Adrenal gland (tissue), 12 donors: ENCODE measurements around the gene SUPT4H1. TPM values are rescaled to one million over a fixed set of nuclear protein-coding genes. Genes with fewer than 3 reads are reported as not detected.

Experiments used
- DNase-seq, 7 donors: peaks; one replicate each; pipeline ENCODE4 v3.0.0-alpha.2; 2019 to 2020
- H3K27ac ChIP-seq, 5 donors: fragments of 200-600 bp; sonication (generic) in 4 of 5; 1 replicate in 3 of 5; 2 replicates in 2 of 5; pipeline versions ENCODE4 v1.5.1 to v1.8.0; 2016 to 2020; ENCODE audit warnings: mild to moderate bottlenecking in 1 of 5
- H3K27me3 ChIP-seq: fragments of 200-600 bp; 2 replicates; pipeline ENCODE4 v1.8.0; 2021
- H3K36me3 ChIP-seq, 2 donors: fragments of 200-600 bp; replicated peaks in 1 of 2; 1 replicate in 1 of 2; 2 replicates in 1 of 2; pipeline versions ENCODE4 v1.5.1 to v1.8.0; 2018 to 2022
- H3K4me1 ChIP-seq, 2 donors: fragments of 200-600 bp; replicated peaks in 1 of 2; 1 replicate in 1 of 2; 2 replicates in 1 of 2; pipeline versions ENCODE4 v1.5.1 to v1.8.0; 2018 to 2021
- H3K4me3 ChIP-seq, 4 donors: fragments of 200-600 bp; sonication (generic) in 3 of 4; one replicate each; pipeline ENCODE4 v1.5.1; 2016 to 2018
- H3K9me3 ChIP-seq, 3 donors: fragments of 200-600 bp; sonication (generic) in 1 of 3; replicated peaks in 1 of 3; 1 replicate in 2 of 3; 2 replicates in 1 of 3; pipeline versions ENCODE4 v1.5.1 to v1.8.0; 2016 to 2021
- CTCF ChIP-seq, 6 experiments: fragments of 450-650 bp in 4 of 6; fragments of 200-600 bp in 2 of 6; sonication (generic) in 1 of 6; IDR thresholded peaks; 1 replicate in 5 of 6; 2 replicates in 1 of 6; pipeline versions ENCODE4 v1.5.1 to v1.8.0; 2016 to 2021; ENCODE audit warnings: antibody characterized with exemption in 6 of 6, mild to moderate bottlenecking in 2 of 6, moderate library complexity in 1 of 6
- POLR2A ChIP-seq, 2 donors: fragments of 450-650 bp; IDR thresholded peaks; one replicate each; pipeline ENCODE4 v1.6.1; 2017; ENCODE audit warnings: antibody characterized with exemption in 2 of 2, mild to moderate bottlenecking in 2 of 2, moderate library complexity in 1 of 2
- WGBS, 4 donors: extraction: QIAGEN DNeasy Blood & Tissue Kit in 2 of 4; methylation state at CpG; one replicate each; pipeline versions ENCODE4 v1.1.5 to v1.1.7; 2013 to 2017; 5-methylcytosine and 5-hydroxymethylcytosine counted together
- intact Hi-C, 2 donors: fragments of 100-400 bp; cut with DNase I; formaldehyde crosslinking; loops; one replicate each; pipeline versions ENCODE4 v1.14.1 to v1.15.0; 2022 to 2023
- polyA plus RNA-seq, 3 donors: library from polyadenylated mRNA; stranded (reverse); fragments of 200-250 nt in 2 of 3; fragments of 350-450 nt in 1 of 3; fragmentation: Illumina TruSeq in 1 of 3; extraction: RNeasy Lipid Tissue Mini Kit (QIAGEN cat#74804) in 1 of 3; gene quantifications; one replicate each; pipeline ENCODE4 v1.2.3, GENCODE V29; 2013 to 2014
- total RNA-seq, 9 donors: library from RNA; depleted of rRNA in 4 of 9; stranded (reverse); fragments of >200 nt in 4 of 9; fragments of 120-200 nt in 1 of 9; fragmentation: NEBNext Ultra II Directional in 1 of 9; extraction: Animal tissue kit (Norgen Biotek cat#: 25700) in 1 of 9; gene quantifications; one replicate each; pipeline versions ENCODE4 v1.1.0 to v1.2.4, GENCODE V29; 2013 to 2023
- donor health status: healthy with polysubstance abuse.
- donor health status: Bipolar disorder and iron deficiency.
- donor health status: DM: yes; HTN: yes; CAD: no.
- donor health status: DM: no; HTN: no; CAD: no.
- donor health status: DM: no; HTN: no; CAD: no.
- donor health status: DM: yes; HTN: yes; CAD: no.

SUPT4H1 gene
- total and polyA plus RNA-seq, 12 donors: 58.6 to 178 (median 90.3) TPM

- peak in 3 of 7 donors; percentile 38 to 53 (median 46) for DNase-seq
- Histone ChIP-seq H3K36me3 (no peaks in the 10 kb centered on the region), H3K4me1 (peaks cover 43 to 45% of the 10 kb centered on the region in 2 donors), H3K27me3 (no peaks in the 10 kb centered on the region), H3K4me3 (no peak overlapping the region), H3K27ac (peak overlapping the region; percentile 52 to 96 (median 82)), H3K9me3 (no peaks in the 10 kb centered on the region)
- intact Hi-C loops: no loop called here
- WGBS, 4 donors: 61 to 85% (median 65%) methylated on average over 4 of the region's 4 CpGs
- TF ChIP-seq CTCF (IDR thresholded peaks at IDR 0.05) (no peak), POLR2A (IDR thresholded peaks at IDR 0.05) (no peak)
Measured at GRCh38 chr17:58335779-58336455, 16.1 kb downstream of the SUPT4H1 start.

GRCh38 chr17:58335061-58335731 lies 16.8 kb downstream of the SUPT4H1 start:
- Histone ChIP-seq H3K4me1 (peaks cover 43 to 45% of the 10 kb centered on the region in 2 donors), H3K36me3 (no peaks in the 10 kb centered on the region), H3K9me3 (no peaks in the 10 kb centered on the region), H3K4me3 (no peak overlapping the region), H3K27ac (peak overlapping the region; percentile 52 to 96 (median 82)), H3K27me3 (no peaks in the 10 kb centered on the region)
- peak in 1 of 2 donors; percentile 5 for TF ChIP-seq POLR2A (IDR thresholded peaks at IDR 0.05)
- TF ChIP-seq CTCF (IDR thresholded peaks at IDR 0.05): no peak
- WGBS, 4 donors: 25 to 37% (median 30%) methylated on average over 6 to 10 of the region's 10 CpGs
- intact Hi-C loops: no loop called here
- peak; percentile 64 to 89 (median 83) for DNase-seq

GRCh38 chr17:58334661-58335060 lies 17.3 kb downstream of the SUPT4H1 start:
- TF ChIP-seq CTCF (IDR thresholded peaks at IDR 0.05) (no peak), POLR2A (IDR thresholded peaks at IDR 0.05) (no peak)
- Histone ChIP-seq H3K4me1 (peaks cover 43 to 45% of the 10 kb centered on the region in 2 donors), H3K27ac (peak overlapping the region in 3 of 5 donors; percentile 82 to 96 (median 92))

GRCh38 chr17:58334256-58334655 lies 17.7 kb downstream of the SUPT4H1 start:
- H3K27ac ChIP-seq: peak overlapping the region in 3 of 5 donors; percentile 82 to 96 (median 92)
- WGBS, 4 donors: 47 to 63% (median 51%) methylated on average over 5 of the region's 5 CpGs

More at GRCh38 chr17:58334661-58335060, 17.3 kb downstream of the SUPT4H1 start:
- H3K9me3 ChIP-seq: no peaks in the 10 kb centered on the region
- peak in 2 of 7 donors; percentile 31 to 34 for DNase-seq
- intact Hi-C loops: no loop called here
- WGBS, 4 donors: 70 to 83% (median 79%) methylated on average over 1 to 9 of the region's 9 CpGs
- H3K27me3 ChIP-seq: no peaks in the 10 kb centered on the region
- H3K4me3 ChIP-seq: no peak overlapping the region
- no peaks in the 10 kb centered on the region for H3K36me3 ChIP-seq

More at GRCh38 chr17:58334256-58334655, 17.7 kb downstream of the SUPT4H1 start:
- no peaks in the 10 kb centered on the region for H3K9me3 ChIP-seq
- intact Hi-C loops: no loop called here
- no peak for DNase-seq
- TF ChIP-seq CTCF (IDR thresholded peaks at IDR 0.05): no peak
- TF ChIP-seq POLR2A (IDR thresholded peaks at IDR 0.05): no peak
- H3K27me3 ChIP-seq: no peaks in the 10 kb centered on the region
- H3K36me3 ChIP-seq: no peaks in the 10 kb centered on the region
- no peak overlapping the region for H3K4me3 ChIP-seq
- peaks cover 43 to 45% of the 10 kb centered on the region in 2 donors for H3K4me1 ChIP-seq
